Activated CD4-positive, alpha-beta T cell treated with anti-CD3 and anti-CD28 coated beads for 4 hours (primary cell): ENCODE data around the gene CFAP299.

ENCODE experiments used
- DNase-seq, 2 donors: peaks; one replicate each; pipeline ENCODE4 v3.0.0-alpha.2; 2020

CFAP299 gene

GRCh38 chr4:80532674-80533333 is 197.3 kb downstream of the CFAP299 start:
- no peak for DNase-seq

- no peak for DNase-seq
These were observed 200.0 kb downstream of the CFAP299 start for GRCh38 chr4:80535551-80535950.

GRCh38 chr4:80538276-80538926 is 202.9 kb downstream of the CFAP299 start:
- DNase-seq: no peak

GRCh38 chr4:80539190-80539589 is 203.7 kb downstream of the CFAP299 start:
- DNase-seq: no peak

- no peak for DNase-seq
These were observed 204.8 kb downstream of the CFAP299 start for GRCh38 chr4:80540349-80540748.

GRCh38 chr4:80540785-80541469 is 205.4 kb downstream of the CFAP299 start:
- no peak for DNase-seq

- DNase-seq: no peak
These were observed 207.2 kb downstream of the CFAP299 start for GRCh38 chr4:80542747-80543146.

GRCh38 chr4:80560337-80560736 is 224.8 kb downstream of the CFAP299 start:
- no peak for DNase-seq

GRCh38 chr4:80566203-80566872 is 230.8 kb downstream of the CFAP299 start:
- no peak for DNase-seq

GRCh38 chr4:80568891-80569290 is 233.4 kb downstream of the CFAP299 start:
- DNase-seq: no peak

- no peak for DNase-seq
These were observed 241.3 kb downstream of the CFAP299 start for GRCh38 chr4:80576796-80577195.

- DNase-seq: no peak
These were observed 242.5 kb downstream of the CFAP299 start for GRCh38 chr4:80578001-80578400.

GRCh38 chr4:80585542-80585941 is 250.0 kb downstream of the CFAP299 start:
- DNase-seq: no peak

GRCh38 chr4:80586716-80587115 is 251.2 kb downstream of the CFAP299 start:
- no peak for DNase-seq

- no peak for DNase-seq
These were observed 252.4 kb downstream of the CFAP299 start for GRCh38 chr4:80587871-80588385.

GRCh38 chr4:80592950-80593349 is 257.4 kb downstream of the CFAP299 start:
- no peak for DNase-seq

GRCh38 chr4:80594701-80595100 is 259.2 kb downstream of the CFAP299 start:
- DNase-seq: no peak

GRCh38 chr4:80608281-80608980 is 272.9 kb downstream of the CFAP299 start:
- DNase-seq: no peak

GRCh38 chr4:80610199-80610598 is 274.7 kb downstream of the CFAP299 start:
- DNase-seq: no peak

- no peak for DNase-seq
These were observed 275.5 kb downstream of the CFAP299 start for GRCh38 chr4:80610845-80611677.

- DNase-seq: no peak
These were observed 276.1 kb downstream of the CFAP299 start for GRCh38 chr4:80611678-80611979.

GRCh38 chr4:80613470-80613869 is 277.9 kb downstream of the CFAP299 start:
- DNase-seq: no peak
